NK-92 (cell line): ENCODE data around the gene PCED1B.

Experiments used
- DNase-seq: peaks from one replicate; lab custom pipeline; 2025; ENCODE audit not compliant: unreplicated experiment; lab: John Stamatoyannopoulos, UW

Gene PCED1B

GRCh38 chr12:47088021-47088944 lies 8.9 kb downstream of the PCED1B start:
- no peak for DNase-seq

- DNase-seq, result no peak
Observed at GRCh38 chr12:47091009-47091408, 11.6 kb downstream of the PCED1B start.

DNA sequence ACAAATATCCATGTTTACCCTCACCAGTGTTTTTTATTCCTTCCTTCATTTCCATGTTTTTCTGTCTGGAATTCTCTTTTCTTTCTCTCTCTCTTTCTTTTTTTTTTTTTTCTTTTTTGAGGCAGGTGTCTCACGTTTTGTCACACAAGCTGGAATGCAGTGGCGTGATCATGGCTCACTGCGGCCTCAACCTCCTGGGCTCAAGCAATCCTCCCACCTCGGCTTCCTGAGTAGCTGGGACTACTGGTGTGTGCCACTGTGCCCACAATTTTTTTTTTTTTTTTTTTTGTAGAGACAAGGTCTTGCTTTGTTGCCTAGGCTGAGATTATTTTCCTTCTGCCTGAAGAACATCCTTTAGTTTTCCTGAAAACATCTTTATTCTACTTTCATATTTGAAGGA lies 15.4 kb downstream of the PCED1B start:
- DNase-seq, result no peak

DNA sequence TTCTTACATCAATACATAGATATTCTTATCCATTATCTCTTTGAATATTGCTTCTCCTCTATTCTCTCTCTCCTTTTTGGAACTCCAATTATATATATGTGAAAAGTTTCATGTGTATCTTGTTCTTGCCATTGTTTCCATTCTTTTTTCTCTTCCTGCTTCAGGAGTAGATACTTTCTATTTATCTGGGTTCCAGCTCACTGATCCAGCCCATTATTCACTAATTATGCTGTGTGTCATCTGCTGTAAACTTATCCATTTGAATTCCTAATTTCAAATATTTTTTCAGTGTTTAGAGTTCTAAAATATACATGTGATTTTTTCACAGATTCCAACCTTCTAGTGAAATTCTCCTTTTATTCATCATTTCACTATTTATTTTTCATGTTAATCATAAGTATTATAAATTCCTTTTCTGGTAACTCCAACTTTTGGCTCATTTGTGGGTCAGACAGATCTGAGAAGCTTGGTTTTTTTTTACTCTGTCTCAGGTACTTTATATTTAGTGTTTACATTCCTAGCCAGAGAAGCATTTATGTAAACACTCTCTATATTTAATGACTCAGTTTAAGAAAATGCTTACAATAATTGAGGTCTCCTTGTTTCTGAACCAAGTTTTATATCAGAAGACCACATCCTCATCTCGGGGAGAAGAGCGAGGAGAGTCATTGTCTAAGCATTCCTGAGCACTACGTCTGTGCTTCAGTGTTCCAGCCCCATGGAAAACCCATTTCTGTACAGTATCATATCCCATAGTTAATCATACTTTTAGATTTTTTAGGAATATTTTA lies 16.2 kb downstream of the PCED1B start:
- DNase-seq, result no peak

DNA sequence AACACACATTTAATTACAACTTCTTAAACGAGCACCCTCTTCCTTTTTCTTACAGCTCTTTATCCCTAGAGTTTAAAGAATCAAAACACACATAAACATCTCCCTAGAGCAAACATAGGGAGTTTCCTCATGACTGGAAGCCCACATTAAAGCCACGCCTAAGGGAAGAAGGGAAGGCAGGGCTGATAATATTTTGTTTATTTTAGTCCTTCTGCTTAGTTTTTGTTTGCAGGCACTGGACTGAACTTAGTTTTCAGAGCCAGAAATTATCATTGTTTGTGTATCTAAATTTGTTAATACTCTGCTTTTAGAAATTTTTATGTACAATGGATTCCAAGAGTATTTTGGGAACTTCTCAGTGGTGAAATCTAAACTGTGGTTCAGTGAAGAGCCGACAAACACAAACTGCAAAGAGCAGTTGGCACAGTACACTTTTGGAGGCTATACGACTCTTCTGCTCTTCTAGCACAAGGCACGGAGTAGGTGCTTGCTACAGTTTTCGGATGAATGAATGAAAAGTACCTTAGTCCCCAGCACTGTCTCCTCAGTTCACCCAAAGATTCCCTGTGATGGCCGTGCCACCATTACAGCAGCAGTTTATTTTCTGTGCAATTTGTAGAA lies 18.0 kb downstream of the PCED1B start:
- DNase-seq, result no peak

DNA sequence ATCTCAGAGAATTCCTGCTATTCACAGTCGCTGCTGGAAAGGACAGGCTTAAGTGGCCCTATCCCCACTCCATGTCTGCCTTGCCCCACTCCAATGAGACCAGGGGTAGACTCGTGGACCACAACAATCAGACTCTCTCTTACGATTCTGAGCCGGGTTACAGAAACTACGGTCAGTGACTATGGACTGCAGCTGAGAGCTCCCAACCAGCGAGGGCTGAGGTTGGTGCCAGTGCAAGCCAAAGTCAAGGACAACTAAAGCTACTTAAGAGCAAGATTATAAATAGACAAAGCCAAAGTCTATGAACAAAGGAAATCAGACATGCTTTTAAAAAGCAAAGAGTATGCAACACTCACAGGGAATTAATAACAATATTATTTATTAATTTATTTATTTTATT lies 18.7 kb downstream of the PCED1B start:
- no peak for DNase-seq

GRCh38 chr12:47099610-47100009 lies 20.2 kb downstream of the PCED1B start:
- no peak for DNase-seq

- DNase-seq, result no peak
Observed at GRCh38 chr12:47100160-47100559, 20.7 kb downstream of the PCED1B start.

DNA sequence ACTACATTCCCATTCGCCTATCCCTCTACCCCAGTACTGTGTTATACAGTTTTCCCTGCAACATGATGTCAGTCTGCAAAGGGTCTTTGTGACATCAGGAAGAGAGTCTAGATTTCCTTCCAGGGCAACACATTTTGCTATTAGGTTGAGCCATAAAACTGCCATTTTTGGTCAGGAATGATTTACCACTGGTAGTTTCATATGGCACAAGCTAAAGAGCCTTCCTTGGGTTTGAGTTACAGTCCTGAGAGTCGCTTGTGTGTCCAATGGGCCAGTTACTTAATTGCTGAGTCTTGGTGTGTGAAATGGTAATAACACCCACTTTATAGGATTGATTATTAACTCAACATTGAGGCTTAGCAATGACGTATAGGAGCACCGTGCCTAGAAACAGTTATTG lies 23.0 kb downstream of the PCED1B start:
- no peak for DNase-seq

- DNase-seq, result no peak
Observed at GRCh38 chr12:47102845-47103651, 23.6 kb downstream of the PCED1B start.

DNA sequence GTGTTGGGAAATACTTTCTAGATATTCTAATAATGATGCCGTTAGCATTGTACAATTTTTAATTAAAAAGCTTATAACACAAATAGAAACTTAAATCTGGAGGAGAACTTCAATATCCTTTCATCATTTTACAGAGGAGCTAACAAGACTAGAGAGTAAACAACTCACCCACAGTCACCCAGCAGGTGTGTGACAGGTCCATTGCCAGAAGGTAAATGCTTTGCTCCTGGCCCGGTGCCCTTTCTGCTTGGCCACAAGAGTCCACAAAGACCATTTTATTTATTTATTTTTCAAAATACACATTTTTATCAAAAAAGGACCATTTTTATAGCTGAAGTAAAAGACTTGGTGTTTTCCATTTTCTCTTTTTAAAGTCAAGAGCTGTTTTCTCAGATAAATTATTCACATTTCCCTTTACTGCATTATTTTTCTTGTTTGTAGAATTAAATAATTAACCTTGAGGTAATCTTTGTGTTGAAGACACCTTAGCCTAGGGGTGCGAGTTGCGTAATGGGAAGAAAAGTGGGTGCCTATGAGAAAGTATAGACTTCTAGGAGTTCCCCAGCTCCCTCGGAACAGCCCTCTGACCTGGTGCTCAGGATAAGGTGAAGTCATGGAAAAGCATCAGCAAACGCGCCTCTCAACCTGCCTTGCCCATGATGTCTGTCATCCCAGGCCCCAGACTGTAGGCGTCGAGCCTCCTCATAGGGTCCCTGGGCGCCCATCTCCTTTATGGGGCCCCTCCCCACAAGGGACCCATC lies 26.7 kb downstream of the PCED1B start:
- DNase-seq, result no peak

DNA sequence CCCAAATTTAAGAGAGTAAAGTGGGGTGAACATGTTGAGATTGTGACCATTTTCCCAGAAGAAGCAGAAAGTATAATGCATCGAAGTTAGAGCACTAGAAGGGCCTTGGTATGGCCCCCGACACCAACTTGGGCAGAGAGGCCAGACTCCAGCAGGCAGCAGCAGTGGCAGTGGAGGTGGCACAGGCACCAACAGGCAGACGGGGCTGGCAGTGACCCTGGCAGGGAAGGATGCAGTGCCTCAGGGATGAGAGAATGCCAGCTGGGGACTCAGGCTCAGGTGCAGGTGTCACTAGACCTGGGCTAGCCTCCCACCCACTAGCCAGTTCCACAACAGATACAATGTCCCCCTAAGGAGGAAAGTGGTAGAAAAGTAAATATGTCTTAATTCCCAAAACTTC lies 28.0 kb downstream of the PCED1B start:
- no peak for DNase-seq

DNA sequence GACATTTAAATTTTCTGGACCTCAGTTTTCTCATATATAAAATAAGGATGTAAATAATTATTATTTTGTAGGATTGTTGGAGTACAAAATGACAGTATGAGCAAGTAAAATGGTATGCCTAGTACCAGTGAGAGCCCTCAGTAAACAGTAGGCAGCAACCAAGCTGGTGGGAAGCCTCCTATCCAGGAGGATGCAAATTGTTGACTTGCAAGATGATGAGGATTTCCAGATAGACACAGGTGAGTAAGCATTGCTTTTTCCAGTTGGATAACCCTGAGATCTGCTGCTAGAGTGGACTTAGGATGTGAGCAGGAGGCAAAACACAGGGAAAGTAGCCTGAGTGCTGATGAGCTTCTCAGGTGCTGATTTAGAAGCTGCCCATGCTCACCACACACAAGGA lies 28.5 kb downstream of the PCED1B start:
- no peak for DNase-seq

DNA sequence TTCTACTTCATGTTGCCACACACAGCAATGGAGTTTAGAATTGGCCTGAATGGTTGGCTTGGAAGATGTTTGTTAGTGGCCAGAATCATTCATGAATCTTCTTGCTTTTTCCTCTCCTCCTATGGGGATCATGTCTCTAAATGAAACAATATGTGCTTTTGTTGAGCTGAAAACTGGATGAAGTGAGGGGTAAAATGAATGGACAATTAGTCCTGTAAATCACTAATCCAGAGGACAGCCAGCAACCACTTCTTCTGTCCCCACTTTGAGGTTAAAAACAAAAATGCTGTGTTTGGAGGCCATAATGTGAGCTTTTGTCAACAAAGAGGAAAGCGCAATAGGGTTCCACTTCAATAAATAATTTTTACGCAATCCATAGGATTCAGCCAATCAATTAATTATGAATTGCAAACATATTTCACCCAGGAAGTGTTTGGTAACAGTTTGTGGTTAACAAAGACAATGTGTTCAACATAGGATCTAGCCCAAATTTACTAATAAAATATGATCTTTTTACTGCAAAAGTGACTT lies 30.7 kb downstream of the PCED1B start:
- no peak for DNase-seq

DNA sequence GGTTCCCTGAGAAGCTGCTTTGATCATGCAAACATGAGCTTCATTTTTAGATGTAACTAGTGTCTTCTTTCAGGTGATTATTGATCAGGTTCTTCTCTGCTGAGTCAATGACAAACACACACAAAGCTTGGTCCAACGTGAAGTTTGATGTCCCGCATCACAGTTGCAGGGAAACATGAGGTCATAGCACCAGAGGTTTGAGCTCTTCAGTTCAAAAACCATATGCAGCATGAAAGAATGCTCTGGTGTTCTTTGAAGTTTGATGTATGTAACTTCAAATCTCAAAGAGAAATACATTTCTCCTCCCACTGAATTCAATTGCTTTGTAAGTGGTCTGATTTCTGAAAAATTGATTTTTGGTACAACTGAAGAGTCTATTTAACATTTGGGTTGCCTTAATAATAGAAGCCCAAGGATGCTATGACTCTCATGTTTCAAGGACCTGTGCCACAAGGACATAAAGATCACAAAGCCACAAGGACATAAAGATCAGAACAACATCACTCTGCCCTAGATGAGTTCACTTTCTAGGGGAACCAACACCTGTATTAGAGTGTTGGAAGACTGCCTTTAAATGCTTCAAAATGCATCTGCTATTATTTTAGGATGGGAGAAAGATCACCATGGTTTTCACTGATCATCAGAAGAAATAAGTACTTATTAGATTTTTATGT lies 31.4 kb downstream of the PCED1B start:
- DNase-seq, result no peak

DNA sequence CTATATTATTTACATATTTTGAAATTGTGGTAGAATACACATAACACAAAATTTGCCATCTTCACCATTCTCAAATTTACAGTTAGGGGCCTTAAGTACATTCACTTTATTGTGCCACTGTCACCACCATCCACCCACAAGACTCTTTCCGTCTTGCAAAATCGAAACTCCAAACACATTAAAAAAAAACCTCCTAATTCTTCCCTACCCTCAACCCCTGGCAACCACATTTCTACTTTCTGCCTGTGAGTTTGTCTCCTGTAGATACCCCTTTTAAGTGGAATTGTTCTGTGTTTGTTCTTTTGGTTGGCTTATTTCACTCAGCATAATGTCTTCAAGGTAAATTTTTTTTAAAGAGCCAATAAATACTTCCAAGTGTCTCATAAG lies 32.0 kb downstream of the PCED1B start:
- no peak for DNase-seq

DNA sequence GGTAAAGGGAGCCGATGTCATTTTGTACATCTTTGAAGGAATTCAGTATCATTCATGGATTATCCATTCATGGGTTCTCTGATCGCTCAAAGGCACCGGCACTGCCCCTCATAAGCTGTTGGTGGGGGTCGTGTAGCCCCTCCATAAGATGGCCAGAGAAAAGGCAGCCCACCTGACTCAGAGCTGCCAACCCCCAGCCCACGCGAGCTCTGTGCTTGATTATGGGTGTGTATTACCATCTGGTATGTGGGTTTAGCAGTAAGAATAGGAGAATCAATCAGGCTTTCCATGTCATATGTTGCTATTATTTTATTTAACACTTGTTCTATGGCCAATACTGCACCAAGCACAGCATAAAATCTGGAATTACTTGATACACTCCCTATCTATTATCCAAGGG lies 32.4 kb downstream of the PCED1B start:
- DNase-seq, result no peak

DNA sequence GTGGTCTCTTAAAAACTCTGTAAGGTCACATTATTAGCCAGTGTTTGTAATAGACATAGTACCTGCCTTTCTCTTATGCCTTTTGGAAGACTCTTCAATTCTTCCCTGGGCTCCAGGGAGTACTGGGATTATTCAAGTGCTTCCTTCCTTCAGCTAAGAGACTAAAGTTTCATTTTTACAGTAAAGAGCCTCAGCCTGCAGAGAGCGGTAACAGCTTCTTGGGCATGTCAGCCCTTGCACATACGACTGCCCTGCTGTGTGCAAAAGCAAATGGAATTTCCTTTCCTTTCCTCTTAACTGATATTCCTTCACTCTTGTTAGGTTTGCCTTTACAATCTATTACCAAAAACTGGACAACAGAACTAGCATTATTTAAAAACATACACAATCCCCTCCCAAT lies 33.3 kb downstream of the PCED1B start:
- DNase-seq, result no peak

- no peak for DNase-seq
Observed at GRCh38 chr12:47114481-47114892, 35.1 kb downstream of the PCED1B start.
